NCI-H1105 (cell line): ENCODE results near the gene RARS1.
A peak's percentile ranks its signal among the peaks of the same experiment; 100 is the strongest.
"Not testable (repeated sequence)": the region's sequence is repeated elsewhere in the genome, so short reads cannot be mapped to it uniquely, and the experiment has no call there.

Source experiments
- DNase-seq: peaks from one replicate; lab custom pipeline; 2025; lab: John Stamatoyannopoulos, UW

The RARS1 gene

GRCh38 chr5:168481330-168481788 is 4.9 kb upstream of the RARS1 start:
- no peak for DNase-seq

GRCh38 chr5:168482361-168482760 is 3.9 kb upstream of the RARS1 start:
- no peak for DNase-seq

GRCh38 chr5:168489059-168489458 is 2.8 kb downstream of the RARS1 start:
- DNase-seq = no peak

GRCh38 chr5:168494057-168494555 is 7.8 kb downstream of the RARS1 start:
- DNase-seq = no peak

GRCh38 chr5:168502563-168503237 is 16.4 kb downstream of the RARS1 start:
- DNase-seq = no peak

- no peak for DNase-seq
These were observed 27.7 kb downstream of the RARS1 start for GRCh38 chr5:168513861-168514428.

GRCh38 chr5:168525856-168526255 is 39.6 kb downstream of the RARS1 start:
- DNase-seq = no peak

- DNase-seq = no peak
These were observed 41.6 kb downstream of the RARS1 start for GRCh38 chr5:168527756-168528295.

- DNase-seq = peak; percentile 29
These were observed 42.5 kb downstream of the RARS1 start, which contains the start of gene FBLL1 for GRCh38 chr5:168528521-168529373. Gene FBLL1 (plus strand): TSS chr5:168529305. CDS start chr5:168529505, 200 bp downstream.

- no peak for DNase-seq
These were observed 43.3 kb downstream of the RARS1 start for GRCh38 chr5:168529374-168530234.

GRCh38 chr5:168530621-168531150 is 44.4 kb downstream of the RARS1 start:
- no peak for DNase-seq

GRCh38 chr5:168531191-168531590 is 44.9 kb downstream of the RARS1 start:
- no peak for DNase-seq

- no peak for DNase-seq
These were observed 46.0 kb downstream of the RARS1 start for GRCh38 chr5:168531987-168532864.

- not testable (repeated sequence) for DNase-seq
These were observed 48.1 kb downstream of the RARS1 start for GRCh38 chr5:168534351-168534750.

- no peak for DNase-seq
These were observed 50.9 kb downstream of the RARS1 start for GRCh38 chr5:168537176-168537575.

GRCh38 chr5:168549554-168549953 is 63.3 kb downstream of the RARS1 start:
- DNase-seq = no peak

- no peak for DNase-seq
These were observed 64.4 kb downstream of the RARS1 start for GRCh38 chr5:168550656-168551055.

- DNase-seq = no peak
These were observed 65.9 kb downstream of the RARS1 start for GRCh38 chr5:168552146-168552545.

- DNase-seq = no peak
These were observed 67.3 kb downstream of the RARS1 start for GRCh38 chr5:168553377-168554130.
